Peyer's patch (tissue), 4 donors: ENCODE results near the gene ATP2C2.

Source experiments
- CTCF ChIP-seq, 6 experiments: fragments of 450-650 bp in 4 of 6; fragments of 200-600 bp in 2 of 6; sonication (generic) in 1 of 6; IDR thresholded peaks; one replicate each; pipeline ENCODE4 v1.5.1; 2017 to 2019; ENCODE audit warnings: antibody characterized with exemption in 6 of 6, mild to moderate bottlenecking in 3 of 6, moderate library complexity in 1 of 6
- POLR2A ChIP-seq, 2 donors: fragments of 450-650 bp; IDR thresholded peaks; one replicate each; pipeline ENCODE4 v1.5.1; 2017; ENCODE audit warnings: antibody characterized with exemption in 2 of 2, mild to moderate bottlenecking in 2 of 2, moderate library complexity in 2 of 2

- no peak for TF ChIP-seq CTCF (IDR thresholded peaks at IDR 0.05)
- no peak for TF ChIP-seq POLR2A (IDR thresholded peaks at IDR 0.05)
Observed at GRCh38 chr16:84410361-84411138, 42.2 kb downstream of the ATP2C2 start.
